GM12874 (cell line): ENCODE data around the gene PLEKHG5.

Experiments used
- TF ChIP-seq, protein P1 (sequence below): IDR thresholded peaks from 2 replicates; pipeline ENCODE4 v1.5.1; 2011; ENCODE audit warnings: low read depth, mild to moderate bottlenecking, control low read depth, low read length, moderate library complexity; ENCODE audit not compliant: insufficient read depth

PLEKHG5 gene

GRCh38 chr1:6417961-6418667 is 73.4 kb downstream of the PLEKHG5 start:
- TF ChIP-seq, protein P1, sequence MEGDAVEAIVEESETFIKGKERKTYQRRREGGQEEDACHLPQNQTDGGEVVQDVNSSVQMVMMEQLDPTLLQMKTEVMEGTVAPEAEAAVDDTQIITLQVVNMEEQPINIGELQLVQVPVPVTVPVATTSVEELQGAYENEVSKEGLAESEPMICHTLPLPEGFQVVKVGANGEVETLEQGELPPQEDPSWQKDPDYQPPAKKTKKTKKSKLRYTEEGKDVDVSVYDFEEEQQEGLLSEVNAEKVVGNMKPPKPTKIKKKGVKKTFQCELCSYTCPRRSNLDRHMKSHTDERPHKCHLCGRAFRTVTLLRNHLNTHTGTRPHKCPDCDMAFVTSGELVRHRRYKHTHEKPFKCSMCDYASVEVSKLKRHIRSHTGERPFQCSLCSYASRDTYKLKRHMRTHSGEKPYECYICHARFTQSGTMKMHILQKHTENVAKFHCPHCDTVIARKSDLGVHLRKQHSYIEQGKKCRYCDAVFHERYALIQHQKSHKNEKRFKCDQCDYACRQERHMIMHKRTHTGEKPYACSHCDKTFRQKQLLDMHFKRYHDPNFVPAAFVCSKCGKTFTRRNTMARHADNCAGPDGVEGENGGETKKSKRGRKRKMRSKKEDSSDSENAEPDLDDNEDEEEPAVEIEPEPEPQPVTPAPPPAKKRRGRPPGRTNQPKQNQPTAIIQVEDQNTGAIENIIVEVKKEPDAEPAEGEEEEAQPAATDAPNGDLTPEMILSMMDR, result no peak
